Bone marrow (tissue), 2 donors: ENCODE measurements around the gene CHAD.
"Not testable (repeated sequence)": the region's sequence is repeated elsewhere in the genome, so short reads cannot be mapped to it uniquely, and the experiment has no call there.

Experiments
- DNase-seq, 2 donors: peaks; one replicate each; lab custom pipeline; 2025; lab: John Stamatoyannopoulos, UW

The CHAD gene

DNA sequence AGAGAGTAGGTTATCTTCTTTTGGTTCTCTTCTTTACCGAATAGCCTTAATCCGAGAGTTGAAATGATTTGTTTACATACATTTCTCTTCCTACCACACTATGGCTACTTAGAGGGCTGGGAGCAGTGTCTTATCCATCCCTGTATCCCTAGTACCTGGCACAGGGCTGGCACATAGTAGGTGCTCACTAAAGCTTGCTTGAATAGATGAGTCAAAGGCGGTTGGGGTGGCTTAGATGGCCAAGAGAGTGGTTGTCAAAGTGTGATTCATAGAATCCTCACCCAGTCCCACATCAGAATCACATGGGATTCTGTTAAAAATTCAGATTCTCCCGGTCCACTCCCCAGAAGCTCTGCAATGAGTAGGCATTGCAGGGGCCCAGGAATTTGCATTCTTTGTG is 11.1 kb downstream of the CHAD start:
- no peak for DNase-seq

DNA sequence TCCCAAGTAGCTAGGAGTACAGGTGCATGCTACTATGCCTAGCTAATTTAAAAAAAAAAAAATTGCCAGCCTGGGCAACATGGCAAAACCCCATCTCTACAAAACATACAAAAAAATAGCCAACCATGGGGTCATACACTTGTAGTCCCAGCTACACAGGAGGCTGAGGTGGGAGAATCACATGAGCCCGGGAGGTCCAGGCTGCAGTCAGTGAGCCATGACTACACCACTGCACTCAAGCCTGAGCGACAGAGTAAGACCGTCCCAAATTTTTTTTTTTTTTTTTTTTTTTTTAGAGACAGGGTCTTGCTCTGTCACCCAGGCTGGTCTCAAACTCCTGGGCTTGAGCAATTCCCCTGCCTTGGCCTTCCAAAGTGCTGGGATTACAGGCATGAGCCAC is 14.8 kb downstream of the CHAD start:
- DNase-seq: no peak

DNA sequence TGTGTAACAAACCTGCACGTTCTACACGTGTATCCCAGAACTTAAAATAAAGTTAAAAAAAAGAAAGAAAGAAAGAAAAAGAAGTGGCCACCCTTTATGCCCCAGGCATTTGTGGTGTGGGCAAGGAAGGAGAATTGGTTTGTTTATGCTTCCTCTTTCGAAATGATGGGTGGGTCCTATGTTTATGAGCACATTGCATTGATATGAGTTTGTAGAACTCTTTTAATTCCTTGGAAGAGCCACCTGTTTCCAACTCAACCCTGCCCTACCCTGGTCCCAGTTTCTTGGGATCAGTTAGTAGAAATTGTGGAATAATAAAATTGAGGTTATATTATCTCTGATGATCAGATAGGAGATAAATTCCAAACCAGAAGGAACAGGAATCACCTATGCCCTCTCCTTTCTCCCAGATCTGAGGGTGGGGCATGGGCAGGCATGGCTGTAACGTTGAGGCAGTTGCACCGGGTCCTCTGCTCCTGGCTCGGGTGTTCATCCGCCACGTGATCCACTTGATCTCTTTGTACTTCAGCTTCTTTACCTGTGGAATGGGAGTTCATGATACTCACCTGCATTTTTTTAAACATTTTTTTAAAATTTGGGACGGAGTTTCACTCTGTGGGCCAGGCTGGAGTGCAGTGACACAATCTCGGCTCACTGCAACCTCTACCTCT is 15.9 kb downstream of the CHAD start:
- no peak for DNase-seq

DNA sequence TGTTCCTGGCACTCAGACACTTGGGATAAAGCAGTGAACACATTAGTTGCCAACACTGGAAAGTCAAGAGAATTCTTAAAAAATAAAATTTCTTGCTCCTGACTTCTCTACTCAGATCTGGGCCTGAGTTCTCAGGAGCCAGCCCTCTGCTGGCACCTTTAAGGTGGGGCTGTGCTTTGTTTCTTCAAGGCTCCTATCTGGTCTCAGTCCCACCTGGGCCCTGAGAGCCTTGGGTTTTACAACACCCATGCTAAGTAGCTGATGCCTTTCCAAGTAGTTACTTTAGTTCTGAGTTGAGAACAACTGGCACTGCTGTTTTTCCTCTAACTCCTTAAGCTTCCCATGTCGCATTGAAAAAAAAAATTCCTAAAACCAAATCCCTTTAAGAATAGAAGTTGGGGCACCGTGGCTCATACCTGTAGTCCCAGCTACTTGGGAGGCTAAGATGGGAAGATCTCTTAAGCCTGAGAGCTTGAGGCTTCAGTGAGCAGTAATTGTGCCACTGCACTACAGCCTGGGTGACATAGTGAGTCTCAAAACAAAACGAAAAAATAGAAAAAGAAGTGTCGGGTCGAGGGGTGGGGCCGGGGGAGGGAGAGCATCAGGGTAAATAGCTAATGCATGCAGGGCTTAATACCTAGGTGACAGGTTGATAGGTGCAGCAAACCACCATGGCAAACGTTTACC is 16.6 kb downstream of the CHAD start:
- no peak for DNase-seq

DNA sequence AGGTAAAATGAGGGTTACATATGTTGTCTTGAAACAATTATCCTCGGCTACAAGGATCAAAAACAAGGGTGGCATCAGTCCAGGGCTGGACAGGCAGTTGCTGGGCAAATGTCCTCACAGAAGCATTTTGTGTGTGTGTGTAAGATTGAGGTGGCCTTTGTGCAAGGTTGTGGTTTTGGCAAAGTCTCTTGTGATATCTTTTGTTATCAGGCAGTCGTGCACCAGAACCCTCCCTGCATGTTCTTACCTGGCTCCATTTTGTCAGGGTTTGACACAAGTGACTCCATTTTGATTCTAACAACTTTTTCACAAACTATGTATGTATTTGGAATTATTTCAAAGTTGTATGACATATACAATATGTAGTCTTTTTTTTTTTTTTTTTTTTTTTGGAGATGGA is 20.0 kb downstream of the CHAD start:
- no peak for DNase-seq

DNA sequence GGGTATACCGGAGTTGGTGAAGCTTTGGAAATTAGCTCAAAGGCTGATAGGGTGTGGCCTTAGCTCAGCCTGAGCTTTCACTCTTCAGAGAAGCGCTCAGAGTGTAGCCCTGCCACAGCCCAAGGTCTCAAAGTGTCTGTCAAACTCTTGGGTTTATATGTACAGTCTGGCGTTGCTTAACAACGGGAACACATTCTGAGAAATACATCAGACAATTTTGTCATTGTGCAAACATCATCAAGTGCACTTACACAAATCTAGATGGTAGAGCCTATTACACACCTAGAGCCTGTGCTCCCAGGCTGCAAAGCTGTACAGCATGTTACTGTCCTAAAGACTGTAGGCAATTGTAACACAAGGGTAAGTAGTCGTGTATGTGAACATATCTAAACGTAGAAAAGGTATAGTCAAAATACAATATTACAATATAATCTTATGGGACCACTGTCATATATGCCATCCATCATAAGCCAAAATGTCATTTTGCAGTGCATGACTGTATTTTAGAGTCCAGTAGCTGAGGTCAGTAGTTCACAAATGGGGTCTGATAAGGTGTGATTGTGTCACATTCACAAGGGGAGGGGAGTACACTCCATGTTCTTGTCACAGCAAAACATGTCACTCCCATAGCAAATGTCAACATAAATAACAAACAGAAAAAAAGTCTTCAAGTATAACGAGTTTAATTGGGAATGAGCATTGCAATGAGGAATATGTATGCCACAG is 20.6 kb downstream of the CHAD start:
- no peak for DNase-seq

DNA sequence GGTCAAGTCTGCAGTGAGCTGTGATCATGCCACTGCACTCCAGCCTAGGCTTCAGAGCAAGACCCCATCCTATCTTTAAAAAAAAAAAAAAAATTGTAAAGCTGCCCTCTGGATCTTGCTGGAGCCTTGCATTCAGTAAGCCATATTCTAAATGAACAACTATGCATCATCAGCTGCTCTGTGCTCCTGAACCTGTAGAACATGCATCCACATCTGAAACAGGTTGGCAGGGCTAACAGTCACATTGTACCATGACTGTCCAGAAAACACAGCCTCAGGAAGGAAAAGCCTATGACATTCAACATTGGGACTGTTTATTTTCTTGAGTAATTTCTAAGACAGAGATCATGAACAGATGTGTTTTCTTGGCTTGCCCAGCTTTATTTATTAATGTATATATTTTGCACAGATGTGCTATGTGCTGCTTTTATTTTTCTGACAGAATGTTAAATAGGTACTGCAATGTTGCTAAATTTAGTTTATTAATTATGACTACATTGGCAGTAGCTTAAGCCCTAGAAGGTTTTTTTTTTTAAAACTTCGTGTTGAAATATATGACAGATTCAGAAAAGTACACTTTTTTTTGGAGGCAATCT is 22.9 kb downstream of the CHAD start:
- no peak for DNase-seq

DNA sequence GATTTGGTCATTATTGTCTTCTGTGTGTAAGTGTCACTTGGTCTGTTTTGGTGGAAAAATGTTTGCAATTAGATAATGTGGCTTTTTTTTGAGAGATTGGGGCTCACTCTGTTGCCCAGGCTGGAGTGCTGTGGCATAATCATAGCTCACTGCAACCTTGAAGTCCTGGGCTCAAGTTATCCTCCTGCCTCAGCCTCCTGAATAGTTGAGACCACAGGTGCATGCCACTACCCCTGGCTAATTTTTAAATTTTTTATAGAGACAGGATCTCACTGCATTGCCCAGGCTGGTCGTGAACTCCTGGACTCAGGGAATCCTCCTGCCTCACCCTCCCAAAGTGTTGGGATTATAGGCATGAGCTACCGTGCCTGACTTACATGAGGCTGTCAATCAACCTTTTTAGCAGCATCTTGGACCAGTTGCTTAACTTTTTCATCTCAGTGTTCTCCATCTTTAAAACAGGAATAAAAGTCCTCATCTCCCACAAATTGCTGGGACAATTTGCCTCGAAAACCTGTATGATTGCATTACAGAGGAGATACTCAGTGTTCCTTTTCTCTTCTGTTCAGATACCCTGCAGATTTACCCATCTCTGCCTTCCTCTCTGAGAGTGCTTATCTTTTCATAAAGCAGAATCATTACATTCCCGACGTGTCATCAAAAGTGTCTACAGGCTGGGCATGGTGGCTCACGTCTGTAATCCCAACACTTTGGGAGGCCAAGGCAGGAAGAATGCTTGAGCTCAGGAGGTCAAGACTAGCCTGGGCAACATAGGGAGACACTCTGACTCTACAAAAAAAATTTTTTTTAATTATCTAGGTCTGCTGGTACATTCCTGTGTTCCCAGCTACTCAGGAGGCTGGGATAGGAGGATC is 23.6 kb downstream of the CHAD start:
- DNase-seq: no peak

DNA sequence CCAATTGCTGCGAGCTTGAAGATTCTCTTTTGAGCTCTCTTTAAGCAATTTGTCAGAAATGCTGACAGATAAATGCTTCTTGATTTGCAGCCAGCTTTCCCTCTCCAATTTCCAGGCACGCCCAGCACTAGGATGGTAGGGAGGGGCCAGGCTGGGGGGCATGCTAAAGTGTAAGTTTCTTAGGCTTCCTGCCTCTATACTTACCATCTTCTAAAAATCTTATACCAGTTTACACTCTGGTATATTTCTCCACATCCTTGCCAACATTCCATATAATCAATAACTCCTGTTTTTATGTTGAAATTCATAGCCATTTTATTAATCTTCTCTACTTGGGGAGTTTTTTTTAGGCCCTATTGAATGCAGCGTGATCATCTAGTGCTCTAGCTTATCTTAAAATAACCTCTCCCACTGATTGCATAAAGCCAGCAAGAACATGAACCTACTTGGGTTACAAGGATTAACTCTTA is 25.1 kb downstream of the CHAD start:
- no peak for DNase-seq

DNA sequence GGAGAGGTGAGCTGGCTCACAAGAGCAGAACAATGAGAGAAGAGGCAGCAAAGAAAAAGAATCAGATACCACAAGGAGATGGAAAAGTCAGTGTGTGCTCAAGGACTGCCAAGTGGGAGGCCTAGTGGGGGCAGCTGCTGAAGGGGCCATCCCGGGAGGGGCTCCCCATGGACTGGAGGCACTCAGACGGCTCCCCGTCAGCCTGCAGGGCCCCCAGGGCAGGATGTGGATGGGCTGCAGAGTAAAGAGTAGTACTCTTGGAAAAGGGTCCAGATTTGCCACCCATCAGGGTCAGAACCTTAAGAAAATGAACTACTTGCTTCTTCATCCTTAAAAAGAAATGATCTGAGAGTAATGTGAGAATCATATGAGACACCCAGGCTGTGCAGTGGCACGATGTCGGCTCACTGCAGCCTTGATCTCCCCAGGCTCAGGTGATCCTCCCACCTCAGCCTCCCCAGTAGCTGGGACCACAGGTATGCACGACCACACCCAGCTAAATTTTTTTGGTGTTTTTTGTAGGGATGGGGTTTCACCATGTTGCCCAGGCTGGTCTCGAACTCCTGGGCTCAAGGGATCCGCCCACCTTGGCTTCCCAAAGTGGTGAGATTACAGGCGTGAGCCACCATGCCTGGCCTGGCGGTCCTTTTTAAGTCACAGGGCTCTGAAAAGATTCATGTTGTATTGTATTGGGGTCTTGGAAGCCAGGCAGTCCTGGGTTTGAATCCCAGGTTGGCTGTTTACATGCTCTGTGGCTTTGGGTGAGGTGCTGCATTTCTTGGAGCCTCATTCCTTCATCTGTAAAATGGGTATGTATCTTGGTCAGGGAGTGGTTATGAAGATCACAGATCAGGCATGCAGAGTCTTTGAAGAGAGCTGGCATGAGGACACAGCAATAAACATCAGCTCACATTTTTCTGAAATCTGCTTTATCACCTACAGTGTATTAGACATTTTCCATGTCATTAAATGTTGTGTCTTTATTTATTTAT is 27.5 kb downstream of the CHAD start:
- DNase-seq: no peak

DNA sequence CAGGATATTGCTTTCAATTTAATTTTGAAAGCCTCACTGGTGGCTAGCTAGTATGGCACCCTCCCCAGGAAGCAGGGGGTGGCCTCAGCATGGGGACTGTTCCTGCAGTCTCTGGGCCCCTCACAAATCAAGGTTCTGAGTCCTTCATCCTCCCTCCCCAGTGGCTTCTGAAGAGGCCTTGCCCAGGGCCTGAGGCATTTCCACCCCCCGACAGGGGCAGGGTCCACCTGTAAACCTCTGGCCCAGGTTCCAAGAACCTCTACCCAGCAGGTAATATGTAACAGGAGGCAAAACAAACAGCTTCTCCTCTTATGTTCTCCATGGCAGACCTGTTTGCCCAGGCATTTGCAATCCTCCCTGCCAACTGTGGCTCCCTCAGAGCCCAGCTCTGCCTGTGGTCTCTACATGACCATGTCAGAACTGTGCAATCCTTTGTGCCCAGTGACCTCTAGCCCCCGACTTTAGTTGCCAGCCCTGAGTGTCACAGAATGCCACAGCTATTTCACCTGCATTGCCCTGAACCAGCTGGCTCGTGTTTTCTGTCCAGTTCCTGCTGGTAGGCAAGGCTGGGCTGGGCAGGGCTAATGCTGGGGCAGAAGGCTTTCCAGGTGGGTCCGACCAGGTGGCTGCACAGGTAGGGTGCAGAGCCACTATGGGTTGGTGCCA is 28.4 kb downstream of the CHAD start:
- DNase-seq: no peak

DNA sequence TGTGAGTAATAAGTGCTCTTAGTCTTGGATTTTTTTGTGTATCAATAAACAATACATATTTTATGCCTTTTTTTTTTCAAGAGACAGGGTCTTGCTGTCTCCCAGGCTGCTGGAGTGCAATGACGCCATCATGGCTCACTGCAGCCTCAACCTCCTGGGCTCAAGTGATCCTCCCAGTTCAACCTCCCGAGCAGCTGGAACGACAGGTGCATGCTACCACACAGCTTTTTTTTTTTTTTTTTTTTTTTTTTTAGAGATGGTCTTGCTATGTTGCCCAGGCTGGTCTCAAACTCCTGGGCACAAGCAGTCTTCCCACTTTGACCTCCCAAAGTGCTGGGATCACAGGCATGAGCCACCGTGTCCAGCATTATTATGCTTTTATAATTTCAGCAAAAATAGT is 29.7 kb downstream of the CHAD start:
- no peak for DNase-seq

DNA sequence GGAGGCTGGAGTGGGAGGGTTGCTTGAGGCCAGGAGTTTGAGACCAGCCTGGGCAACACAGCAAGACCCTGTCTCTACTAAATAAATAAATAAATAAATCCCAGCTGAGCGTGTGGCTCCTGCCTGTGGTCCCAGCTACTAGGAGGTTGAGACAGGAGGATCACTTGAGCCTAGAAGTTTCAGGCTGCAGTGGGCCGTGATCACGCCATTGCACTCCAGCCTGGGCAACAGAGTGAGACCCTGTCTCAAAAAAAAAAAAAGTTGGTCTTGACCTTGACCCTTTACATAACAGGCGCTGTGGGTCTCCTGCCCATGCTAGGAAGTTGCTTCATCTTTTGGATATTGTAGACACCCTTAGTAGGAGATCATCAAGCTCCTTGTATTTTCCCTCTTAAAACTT is 31.3 kb downstream of the CHAD start:
- DNase-seq: no peak

DNA sequence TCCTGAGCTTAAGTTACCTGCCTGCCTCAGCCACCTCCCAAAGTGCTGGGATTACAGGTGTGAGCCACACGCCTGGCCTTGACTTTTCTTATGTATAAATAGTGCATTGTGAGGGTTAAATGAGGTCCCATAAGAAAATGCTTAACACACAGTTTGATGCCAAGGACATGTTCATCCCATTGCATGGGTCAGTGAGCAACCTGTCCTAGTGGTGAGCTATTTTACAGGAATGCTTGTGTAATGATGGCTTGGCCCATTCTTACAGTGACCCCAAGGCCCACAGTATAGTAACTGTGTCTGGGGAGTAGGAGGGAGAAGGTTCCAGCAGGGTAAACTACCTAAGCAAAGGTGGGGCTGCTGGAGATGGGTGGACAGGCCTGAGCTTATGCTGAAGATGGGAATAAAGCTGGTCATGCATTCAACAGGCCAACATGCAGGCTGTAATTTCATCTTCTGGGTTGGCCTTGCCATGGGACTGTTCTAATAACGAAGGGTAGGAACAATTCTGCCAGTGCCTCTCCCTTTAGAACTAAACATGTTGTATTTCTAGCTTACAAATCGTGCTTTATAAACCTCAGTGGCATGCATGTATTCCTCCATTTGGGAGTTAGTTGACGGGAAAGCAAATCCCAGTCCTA is 36.4 kb downstream of the CHAD start:
- DNase-seq: no peak

DNA sequence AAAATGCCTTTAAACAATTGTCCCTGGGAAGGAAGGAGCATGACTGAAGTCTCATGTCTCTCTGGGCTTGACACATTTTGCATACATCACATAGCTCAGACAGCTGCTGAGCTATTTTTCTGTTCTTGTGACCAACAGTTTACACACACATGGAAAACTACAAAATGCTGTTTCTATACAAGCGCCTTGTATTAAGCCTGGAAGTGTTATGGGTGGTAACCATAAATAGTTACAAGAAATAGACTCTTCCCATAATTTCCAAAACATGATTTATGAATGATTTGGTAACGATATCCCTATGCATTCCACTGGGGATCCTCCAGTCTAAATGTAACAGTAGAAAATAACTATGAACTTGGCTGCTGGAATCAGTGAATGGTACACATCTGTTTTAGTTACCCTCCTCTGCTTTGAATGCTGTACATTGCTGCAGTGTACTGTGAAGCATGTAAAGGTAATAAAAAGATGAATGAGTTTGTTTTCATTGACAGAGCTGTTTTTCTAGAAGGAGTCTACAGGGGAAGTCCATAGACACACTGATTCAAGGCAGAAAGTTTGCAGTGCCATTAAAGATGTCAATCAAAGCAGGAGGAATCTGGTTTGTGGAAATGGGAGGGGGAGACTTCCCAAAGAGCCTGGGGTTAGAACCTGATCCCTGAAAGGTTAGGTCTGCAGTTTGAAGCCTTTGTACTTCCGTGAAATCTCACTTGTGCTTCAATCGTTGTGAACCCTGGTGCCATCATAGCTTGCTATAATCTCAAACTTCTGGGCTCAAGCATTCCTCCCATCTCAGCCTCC is 37.7 kb downstream of the CHAD start:
- no peak for DNase-seq

DNA sequence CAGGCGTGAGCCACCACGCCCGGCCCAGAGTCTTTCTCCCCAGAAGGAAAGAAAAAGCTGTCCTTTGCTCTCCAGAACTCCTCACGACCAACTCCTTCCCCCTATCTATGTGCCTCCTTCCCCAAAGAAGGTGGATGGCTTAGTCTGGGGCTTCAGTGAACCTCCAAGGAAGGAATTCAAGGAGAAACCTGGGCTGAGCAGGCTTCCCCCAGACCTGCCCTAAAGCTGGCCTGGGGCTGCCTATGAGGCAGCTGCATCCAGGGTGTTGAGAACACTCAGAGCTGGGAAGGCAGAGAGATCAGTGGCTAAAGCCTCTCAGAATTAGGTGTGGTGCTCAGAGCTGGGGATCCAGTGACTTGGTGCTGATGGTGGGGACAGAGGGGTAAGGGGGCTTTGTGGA is 38.9 kb downstream of the CHAD start:
- no peak for DNase-seq

DNA sequence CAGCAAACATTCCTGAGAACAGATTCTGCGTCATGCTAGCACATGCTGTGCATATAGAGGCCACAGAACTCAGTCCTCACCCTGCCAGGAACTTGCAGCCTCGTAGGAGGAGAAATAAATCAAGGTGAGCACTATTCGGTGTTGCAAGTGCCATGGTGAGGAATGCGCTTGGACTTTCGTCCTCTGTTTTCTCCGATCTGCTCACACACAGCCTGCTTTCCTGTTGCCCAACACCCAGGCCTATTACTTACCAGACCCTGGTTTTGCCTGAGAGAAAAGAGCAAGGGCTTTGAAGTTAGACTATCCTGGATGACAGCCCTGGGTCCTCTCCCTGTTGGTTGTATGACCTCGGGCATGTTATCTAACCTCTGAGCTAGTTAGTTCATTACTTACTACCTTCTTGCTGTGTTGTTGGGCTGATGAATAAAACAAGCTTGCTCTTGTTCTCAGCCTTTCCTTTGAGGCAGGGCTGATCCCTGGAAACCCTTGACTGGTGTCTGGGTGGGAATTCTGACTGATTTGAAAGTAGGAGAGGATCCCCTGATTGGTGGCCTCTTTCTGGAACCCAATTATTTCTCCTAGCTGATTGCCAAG is 39.8 kb downstream of the CHAD start:
- no peak for DNase-seq

DNA sequence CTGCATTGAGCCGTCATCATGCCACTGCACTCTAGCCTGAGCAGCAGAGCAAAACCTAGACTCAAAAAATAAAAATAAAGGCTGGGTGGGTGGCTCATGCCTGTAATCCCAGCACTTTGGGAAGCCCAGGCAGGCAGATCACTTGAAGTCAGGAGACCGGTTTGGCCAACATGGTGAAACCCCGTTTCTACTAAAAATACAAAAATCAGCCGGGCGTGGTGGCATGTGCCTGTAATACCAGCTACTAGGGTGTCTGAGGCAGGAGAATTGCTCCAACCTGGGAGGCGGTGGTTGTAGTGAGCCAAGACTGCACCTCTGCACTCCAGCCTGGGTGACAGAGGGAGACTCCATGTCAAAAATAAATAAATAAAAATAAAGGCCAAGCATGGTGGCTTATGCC is 40.6 kb downstream of the CHAD start:
- DNase-seq: not testable (repeated sequence)
